Posterior cingulate gyrus (tissue), 11 donors: Measurements from ENCODE around the gene SLC19A1.
A peak's percentile ranks its signal among the peaks of the same experiment; 100 is the strongest.

Experiments
- DNase-seq, 10 donors: peaks; one replicate each; pipeline versions ENCODE4 v3.0.0 to v3.0.0-alpha.2; 2020 to 2021; ENCODE audit warnings: mixed read lengths in 3 of 10
- intact Hi-C: fragments of 100-400 bp; cut with DNase I; formaldehyde crosslinking; loops from one replicate; pipeline ENCODE4 v1.15.1; 2023

The SLC19A1 gene

GRCh38 chr21:45548711-45549491, 6.7 kb upstream of the SLC19A1 start:
- peak in 1 of 10 donors; percentile 43 for DNase-seq
- intact Hi-C loops = no loop called here

- intact Hi-C loops = no loop called here
- peak in 1 of 10 donors; percentile 2 for DNase-seq
Observed at GRCh38 chr21:45547545-45547900, 5.3 kb upstream of the SLC19A1 start.

GRCh38 chr21:45546636-45547544, 4.7 kb upstream of the SLC19A1 start:
- intact Hi-C loops = no loop called here
- DNase-seq = no peak

GRCh38 chr21:45545691-45546531, 3.7 kb upstream of the SLC19A1 start:
- peak in 4 of 10 donors; percentile 3 to 76 (median 70) for DNase-seq
- intact Hi-C loops = no loop called here

GRCh38 chr21:45545236-45545570, 3.0 kb upstream of the SLC19A1 start:
- intact Hi-C loops = no loop called here
- DNase-seq = peak in 1 of 10 donors; percentile 0

- peak in 4 of 10 donors; percentile 4 to 77 (median 58) for DNase-seq
- intact Hi-C loops = no loop called here
Observed at GRCh38 chr21:45544449-45545235, 2.4 kb upstream of the SLC19A1 start.

GRCh38 chr21:45543710-45544448, 1.6 kb upstream of the SLC19A1 start:
- intact Hi-C loops = no loop called here
- DNase-seq = peak in 5 of 10 donors; percentile 10 to 88 (median 72)

- intact Hi-C loops = no loop called here
- DNase-seq = peak in 3 of 10 donors; percentile 64 to 82 (median 80)
Observed at GRCh38 chr21:45543371-45543709, 1.1 kb upstream of the SLC19A1 start.

- intact Hi-C loops = no loop called here
- peak in 4 of 10 donors; percentile 8 to 90 (median 78) for DNase-seq
Observed at GRCh38 chr21:45542667-45543370, 579 bp upstream of the SLC19A1 start.

- DNase-seq = peak in 9 of 10 donors; percentile 56 to 95 (median 68)
- intact Hi-C loops = no loop called here
Observed at GRCh38 chr21:45541221-45542039, 810 bp downstream of the SLC19A1 start.

GRCh38 chr21:45540601-45540970, 1.7 kb downstream of the SLC19A1 start:
- DNase-seq = peak in 3 of 10 donors; percentile 57 to 78 (median 76)
- intact Hi-C loops = no loop called here

GRCh38 chr21:45539796-45540600, 2.2 kb downstream of the SLC19A1 start:
- DNase-seq = peak in 6 of 10 donors; percentile 6 to 67 (median 36)
- intact Hi-C loops = no loop called here

- intact Hi-C loops = no loop called here
Observed at GRCh38 chr21:45539046-45539795, 3.0 kb downstream of the SLC19A1 start.

GRCh38 chr21:45538381-45539045, 3.7 kb downstream of the SLC19A1 start:
- intact Hi-C loops = no loop called here

More at GRCh38 chr21:45539046-45539795, 3.0 kb downstream of the SLC19A1 start:
- peak in 8 of 10 donors; percentile 5 to 80 (median 16) for DNase-seq

GRCh38 chr21:45537746-45538291, 4.4 kb downstream of the SLC19A1 start:
- intact Hi-C loops = no loop called here
- DNase-seq = peak in 6 of 10 donors; percentile 3 to 75 (median 28)

More at GRCh38 chr21:45538381-45539045, 3.7 kb downstream of the SLC19A1 start:
- peak in 7 of 10 donors; percentile 4 to 82 (median 26) for DNase-seq
